Fibroblast of lung (primary cell): ENCODE measurements around the gene SLC14A1. TPM values are rescaled to one million over a fixed set of nuclear protein-coding genes. Genes with fewer than 3 reads are reported as not detected.

ENCODE experiments used
- DNase-seq, 2 donors: peaks; one replicate each; pipeline versions ENCODE4 v3.0.0 to v3.0.0-alpha.2; 2010; ENCODE audit warnings: low read depth in 2 of 2
- H2AFZ ChIP-seq: 2 replicates; pipeline ENCODE4 v1.5.1; 2012; ENCODE audit warnings: low read length, control low read depth, inconsistent platforms
- H3K27ac ChIP-seq: 2 replicates; pipeline ENCODE4 v1.5.1; 2011; ENCODE audit warnings: low read length, control low read depth; ENCODE audit not compliant: insufficient read depth
- H3K27me3 ChIP-seq: 2 replicates; pipeline ENCODE4 v1.5.1; 2011; ENCODE audit warnings: mild to moderate bottlenecking, low read length; ENCODE audit not compliant: control insufficient read depth, insufficient read depth
- H3K36me3 ChIP-seq: 2 replicates; pipeline ENCODE4 v1.5.1; 2011; ENCODE audit warnings: low read length; ENCODE audit not compliant: control insufficient read depth, insufficient read depth
- H3K4me1 ChIP-seq: 2 replicates; pipeline ENCODE4 v1.5.1; 2011; ENCODE audit warnings: low read length; ENCODE audit not compliant: control insufficient read depth, insufficient read depth; ENCODE audit errors: extremely low read depth
- H3K4me2 ChIP-seq: 2 replicates; pipeline ENCODE4 v1.5.1; 2011; ENCODE audit warnings: low read length, control low read depth; ENCODE audit not compliant: insufficient read depth; ENCODE audit errors: extremely low read depth
- H3K4me3 ChIP-seq, 4 experiments: fragments of 200-600 bp in 1 of 4; sonication (generic) in 1 of 4; replicated peaks in 1 of 4; 2 replicates each; pipeline ENCODE4 v1.5.1; 2011 to 2016; ENCODE audit warnings: low read length in 4 of 4, low read depth in 3 of 4, mild to moderate bottlenecking in 3 of 4, control low read depth in 2 of 4, inconsistent platforms in 1 of 4, mixed read lengths in 1 of 4; ENCODE audit not compliant: insufficient read depth in 1 of 4; ENCODE audit errors: control extremely low read depth in 1 of 4
- H3K79me2 ChIP-seq: 2 replicates; pipeline ENCODE4 v1.5.1; 2012; ENCODE audit warnings: mild to moderate bottlenecking, low read length, inconsistent platforms; ENCODE audit not compliant: control insufficient read depth, insufficient read depth
- H3K9ac ChIP-seq: 2 replicates; pipeline ENCODE4 v1.5.1; 2011; ENCODE audit warnings: mild to moderate bottlenecking, low read length, control low read depth; ENCODE audit not compliant: insufficient read depth
- H3K9me3 ChIP-seq: 2 replicates; pipeline ENCODE4 v1.5.1; 2012; ENCODE audit warnings: low read depth, low read length; ENCODE audit not compliant: control insufficient read depth, insufficient read depth
- H4K20me1 ChIP-seq: 2 replicates; pipeline ENCODE4 v1.5.1; 2011; ENCODE audit warnings: low read length; ENCODE audit not compliant: control insufficient read depth, insufficient read depth; ENCODE audit errors: extremely low read depth
- CTCF ChIP-seq, 2 donors: IDR thresholded peaks in 1 of 2; conservative IDR thresholded peaks in 1 of 2; 1 replicate in 1 of 2; 2 replicates in 1 of 2; pipeline ENCODE4 v1.5.1; 2011 to 2012; ENCODE audit warnings: low read length in 2 of 2, control low read depth in 1 of 2, inconsistent platforms in 1 of 2, low read depth in 1 of 2, mild to moderate bottlenecking in 1 of 2
- EZH2 ChIP-seq: IDR thresholded peaks from 2 replicates; pipeline ENCODE4 v1.5.1; 2012; ENCODE audit warnings: low read length, control low read depth, mild to moderate bottlenecking; ENCODE audit errors: missing control alignments
- polyA plus RNA-seq, 2 donors: library from polyadenylated mRNA; depleted of rRNA in 1 of 2; stranded (reverse) in 1 of 2; unstranded in 1 of 2; fragments of >200 nt; gene quantifications; 2 replicates each; pipeline ENCODE4 v1.2.1, GENCODE V29; 2011 to 2012; ENCODE audit warnings: missing spikeins in 1 of 2
- total RNA-seq: library from RNA; depleted of rRNA; stranded (reverse); fragments of >200 nt; gene quantifications from 2 replicates; pipeline ENCODE4 v1.2.1, GENCODE V29; 2014

Gene SLC14A1
- total and polyA plus RNA-seq, 2 donors (not counting 1 experiment from before 2014, with no cell fraction given), result 8.0 to 31.0 TPM

- no peaks in the 10 kb centered on the region for H3K79me2 ChIP-seq
- peak; percentile 67 to 81 for DNase-seq
- no peaks in the 10 kb centered on the region for H3K27me3 ChIP-seq
- no peak overlapping the region for H3K27ac ChIP-seq
- TF ChIP-seq EZH2 (no peak), CTCF (conservative IDR thresholded peaks at IDR 0.05 in 1 of 2, IDR thresholded peaks at IDR 0.05 in 1 of 2; ENCODE audit: low read depth in 1 of 2, low read length in 2 of 2) (peak; percentile 82 to 83)
- no peaks in the 10 kb centered on the region for H3K9me3 ChIP-seq
- peaks cover 2% of the 10 kb centered on the region for H3K4me1 ChIP-seq
- H3K4me2 ChIP-seq, result peak overlapping the region; percentile 65
- H4K20me1 ChIP-seq, result no peaks in the 10 kb centered on the region
- peak overlapping the region; percentile 78 for H2AFZ ChIP-seq
- no peaks in the 10 kb centered on the region for H3K36me3 ChIP-seq
- no peak overlapping the region for H3K9ac ChIP-seq
- H3K4me3 ChIP-seq, result no peak overlapping the region
Measured at GRCh38 chr18:45690975-45691815, 32.8 kb upstream of the SLC14A1 start.

GRCh38 chr18:45691816-45692179 is 32.2 kb upstream of the SLC14A1 start:
- Histone ChIP-seq H3K79me2 (no peaks in the 10 kb centered on the region), H3K36me3 (no peaks in the 10 kb centered on the region), H3K4me1 (peaks cover 2% of the 10 kb centered on the region), H3K4me3 (no peak overlapping the region), H3K9me3 (no peaks in the 10 kb centered on the region), H3K27ac (no peak overlapping the region), H3K9ac (no peak overlapping the region), H3K4me2 (no peak overlapping the region), H3K27me3 (no peaks in the 10 kb centered on the region), H4K20me1 (no peaks in the 10 kb centered on the region), H2AFZ (no peak overlapping the region)
- no peak for DNase-seq
- TF ChIP-seq CTCF (conservative IDR thresholded peaks at IDR 0.05 in 1 of 2, IDR thresholded peaks at IDR 0.05 in 1 of 2; ENCODE audit: low read depth in 1 of 2, low read length in 2 of 2), result no peak
- TF ChIP-seq EZH2, result no peak

- H3K9ac ChIP-seq, result no peak overlapping the region
- H3K27ac ChIP-seq, result no peak overlapping the region
- H4K20me1 ChIP-seq, result no peaks in the 10 kb centered on the region
- H3K4me1 ChIP-seq, result no peaks in the 10 kb centered on the region
- H3K27me3 ChIP-seq, result no peaks in the 10 kb centered on the region
- H2AFZ ChIP-seq, result no peak overlapping the region
- DNase-seq, result no peak
- TF ChIP-seq CTCF (conservative IDR thresholded peaks at IDR 0.05 in 1 of 2, IDR thresholded peaks at IDR 0.05 in 1 of 2; ENCODE audit: low read depth in 1 of 2, low read length in 2 of 2), result no peak
- no peak for TF ChIP-seq EZH2
- no peaks in the 10 kb centered on the region for H3K36me3 ChIP-seq
- H3K4me3 ChIP-seq, result no peak overlapping the region
- H3K9me3 ChIP-seq, result no peaks in the 10 kb centered on the region
- no peaks in the 10 kb centered on the region for H3K79me2 ChIP-seq
- no peak overlapping the region for H3K4me2 ChIP-seq
Measured at GRCh38 chr18:45702708-45703265, 21.2 kb upstream of the SLC14A1 start.
